T-helper 1 cell (primary cell): ENCODE results near the gene MOB3B.

Experiments used
- DNase-seq, 5 donors: peaks; one replicate each; pipeline ENCODE4 v3.0.0-alpha.2; 2012 to 2020

Gene MOB3B

DNA sequence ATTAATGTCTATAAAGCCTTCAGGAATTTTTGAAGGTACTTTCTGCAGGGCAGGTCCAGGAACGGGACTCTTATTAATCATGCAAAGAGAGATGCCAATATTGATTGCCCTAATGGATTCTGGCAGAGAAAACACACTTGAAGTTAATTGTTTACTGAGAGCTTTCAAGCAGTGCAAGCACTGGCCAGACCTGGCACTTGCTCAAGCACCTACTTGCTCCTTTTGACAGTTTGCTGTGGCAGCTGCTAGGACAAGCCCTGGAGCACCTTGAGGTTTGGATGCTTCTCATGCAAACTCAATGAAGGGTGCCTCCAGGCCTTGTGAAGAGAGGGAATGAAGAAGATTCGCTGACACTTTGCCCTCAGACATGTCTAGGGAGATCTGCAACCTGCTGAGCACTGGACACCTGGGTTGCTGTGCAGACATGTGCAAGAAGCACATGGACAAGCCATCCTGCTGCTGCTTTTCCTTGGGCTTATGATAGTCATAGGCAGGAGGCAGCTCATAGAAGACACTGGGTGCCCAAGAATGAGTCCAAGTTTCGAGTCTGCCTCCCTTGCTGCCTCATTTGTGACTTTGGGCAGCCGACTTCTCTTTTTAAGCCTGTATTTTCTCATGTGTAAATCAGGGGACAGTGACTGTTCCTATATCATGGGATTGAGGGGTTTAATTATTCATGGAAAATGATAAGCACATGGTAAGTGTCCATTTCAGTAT, 143.8 kb downstream of the MOB3B start:
- DNase-seq, result no peak

DNA sequence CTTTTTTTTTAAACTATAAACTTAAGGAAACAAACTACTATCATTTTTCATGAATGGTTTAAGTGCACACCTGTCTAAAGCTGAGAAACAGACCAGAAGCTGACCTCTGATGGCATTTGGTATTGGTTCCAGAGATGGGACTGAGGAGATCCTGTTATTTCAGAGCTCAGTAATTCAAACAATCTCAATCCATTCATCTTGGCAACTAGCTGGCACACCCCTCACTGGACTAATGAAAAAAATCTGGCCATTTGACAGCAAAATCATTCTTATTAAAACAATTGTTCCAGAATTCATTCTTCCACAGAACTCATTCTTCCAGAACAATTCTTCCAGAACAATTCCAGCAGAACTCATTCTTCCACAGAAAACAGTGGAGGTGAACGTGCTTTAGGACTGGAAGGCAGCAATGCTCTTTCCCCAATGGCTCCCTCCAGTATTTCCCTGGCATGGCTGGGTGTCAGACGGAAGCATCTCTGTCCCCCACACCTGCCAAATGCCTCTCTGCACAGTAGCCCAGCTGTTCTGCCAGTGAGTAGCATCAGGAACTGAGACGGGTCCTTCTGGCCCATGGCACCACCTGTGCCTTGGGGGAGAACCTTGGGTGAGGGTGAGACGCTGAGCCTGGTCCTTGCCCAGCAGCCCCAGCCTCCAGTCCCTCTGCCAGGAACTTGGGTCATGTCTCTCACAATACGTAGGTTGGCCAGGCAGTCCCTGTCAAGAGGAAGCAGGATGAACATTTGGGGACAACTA, 145.2 kb downstream of the MOB3B start:
- no peak for DNase-seq

DNA sequence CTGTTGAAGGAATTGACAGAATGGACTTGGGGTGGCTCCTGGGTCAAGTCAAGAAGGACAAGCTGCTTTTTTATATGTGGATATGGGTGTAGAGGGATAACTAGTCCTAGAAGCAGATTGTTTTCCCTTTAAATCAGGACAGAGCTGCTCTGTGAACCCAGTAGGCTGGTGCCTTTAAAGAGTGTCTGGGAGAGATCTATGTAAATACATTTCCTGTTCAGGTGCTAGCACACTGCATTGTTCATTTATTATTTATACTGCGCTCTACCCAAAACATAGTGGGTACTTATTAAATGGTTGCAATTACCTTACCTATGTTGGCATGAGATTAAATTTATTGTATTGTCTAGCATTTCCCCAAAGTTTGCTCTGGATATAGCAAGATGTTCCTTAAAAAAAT, 146.1 kb downstream of the MOB3B start:
- DNase-seq, result no peak

DNA sequence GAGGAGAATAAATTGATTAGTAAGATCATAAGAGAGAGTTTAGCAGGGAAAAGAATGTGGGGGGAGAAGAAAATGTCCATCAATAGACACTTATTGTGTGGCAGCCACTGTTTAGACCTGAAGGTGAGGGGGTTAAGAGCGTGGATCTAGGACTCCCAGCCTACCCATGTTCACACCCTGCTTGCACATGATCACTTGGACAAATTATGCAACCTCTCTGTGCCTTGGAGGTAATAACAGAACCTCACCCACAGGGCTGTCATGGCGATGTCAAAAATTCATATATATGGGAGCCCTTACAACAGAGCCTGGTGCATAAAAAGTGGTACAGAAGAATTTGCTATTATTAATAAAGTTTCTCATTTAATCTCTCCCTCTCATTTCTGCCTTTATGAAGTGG, 146.6 kb downstream of the MOB3B start:
- DNase-seq, result no peak

DNA sequence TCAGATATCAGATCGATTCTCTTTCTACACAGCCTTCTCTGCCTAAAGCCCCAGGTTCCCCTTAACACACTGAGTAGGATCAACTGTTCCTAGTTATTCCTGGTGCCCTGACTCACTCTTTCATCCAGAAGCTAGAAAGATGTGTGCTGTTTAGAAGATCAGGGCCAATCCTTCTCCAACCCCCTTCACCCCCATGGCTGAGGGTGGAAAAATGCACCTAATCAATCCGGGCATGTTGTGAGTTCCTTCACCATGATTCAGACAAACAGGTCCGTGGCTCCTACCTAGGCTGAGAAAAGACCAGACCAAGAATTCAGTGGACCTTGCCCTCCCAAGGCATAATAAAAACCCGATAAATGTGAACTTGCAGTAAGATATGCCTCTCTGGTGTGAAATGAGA, 147.3 kb downstream of the MOB3B start:
- DNase-seq, result no peak

- DNase-seq, result peak in 1 of 5 donors; percentile 68
Observed at GRCh38 chr9:27379311-27380251, 150.0 kb downstream of the MOB3B start.

DNA sequence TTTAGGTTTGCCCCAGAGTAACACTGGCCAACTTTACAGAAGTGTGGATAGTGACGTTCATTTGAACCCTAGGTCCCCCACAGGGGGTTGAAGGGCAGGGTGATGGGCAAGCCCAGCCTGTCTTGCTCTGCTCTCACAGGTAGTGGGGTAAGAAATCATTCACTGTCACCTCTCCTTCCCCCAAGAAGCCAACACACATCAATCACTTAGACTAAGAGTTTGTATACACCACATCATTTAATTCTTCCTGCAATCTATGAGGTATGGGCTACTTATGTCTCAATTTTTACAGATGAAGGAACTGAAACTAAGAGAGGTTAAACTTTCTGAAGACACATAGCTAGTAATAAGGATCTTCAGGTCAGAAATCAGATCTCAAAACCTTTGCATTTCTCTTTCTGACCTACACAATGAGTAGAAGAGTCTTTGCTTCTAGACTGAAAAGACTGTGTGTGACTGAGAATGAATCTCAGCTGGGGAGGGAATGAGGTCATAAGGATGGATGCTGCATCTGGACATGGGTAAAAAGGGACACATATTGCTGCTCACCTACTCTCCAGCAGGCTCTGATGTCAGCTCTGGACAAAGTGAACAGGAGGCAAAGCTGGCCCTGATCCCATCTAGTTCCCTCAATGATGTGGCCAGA, 151.7 kb downstream of the MOB3B start:
- DNase-seq, result no peak

- no peak for DNase-seq
Observed at GRCh38 chr9:27377147-27377807, 152.3 kb downstream of the MOB3B start.

DNA sequence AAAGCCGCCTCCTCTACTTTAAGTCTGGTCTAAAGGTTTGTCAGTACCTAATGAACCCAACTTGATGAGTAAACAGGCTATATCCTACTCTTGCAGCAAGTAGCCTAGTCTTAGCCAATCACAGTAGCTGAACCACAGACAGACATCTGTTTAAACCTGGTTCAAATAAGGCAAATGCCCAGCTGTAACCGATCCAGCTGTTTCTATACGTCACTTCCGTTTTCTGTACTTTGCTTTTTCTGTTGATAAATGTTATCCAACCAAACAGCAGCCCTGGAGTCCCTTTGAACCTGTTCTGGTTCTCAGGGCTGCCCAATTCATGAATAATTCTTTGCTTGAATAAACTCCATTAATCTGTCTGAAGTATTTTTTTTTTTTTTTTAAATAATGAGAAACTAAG, 155.8 kb downstream of the MOB3B start:
- no peak for DNase-seq

DNA sequence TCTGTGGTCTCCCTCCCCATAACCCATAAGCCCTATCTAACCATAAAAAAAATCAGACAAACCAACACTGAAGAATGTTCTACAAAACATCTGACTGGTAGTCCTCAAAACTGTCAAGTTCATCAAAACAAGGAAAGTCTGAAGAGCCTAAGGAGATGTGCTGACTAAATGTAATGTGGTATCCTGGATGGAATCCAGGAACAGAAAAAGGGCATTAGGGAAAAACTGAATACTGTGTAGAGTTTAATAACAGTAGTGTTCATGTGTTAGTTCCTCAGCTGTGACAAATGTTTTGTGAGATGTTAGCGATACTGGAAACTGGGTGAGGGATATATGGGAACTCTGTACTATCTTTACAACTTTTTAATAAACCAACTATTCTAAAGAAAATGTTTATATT, 157.0 kb downstream of the MOB3B start:
- DNase-seq, result no peak

GRCh38 chr9:27371382-27371781, 158.2 kb downstream of the MOB3B start:
- DNase-seq, result no peak

DNA sequence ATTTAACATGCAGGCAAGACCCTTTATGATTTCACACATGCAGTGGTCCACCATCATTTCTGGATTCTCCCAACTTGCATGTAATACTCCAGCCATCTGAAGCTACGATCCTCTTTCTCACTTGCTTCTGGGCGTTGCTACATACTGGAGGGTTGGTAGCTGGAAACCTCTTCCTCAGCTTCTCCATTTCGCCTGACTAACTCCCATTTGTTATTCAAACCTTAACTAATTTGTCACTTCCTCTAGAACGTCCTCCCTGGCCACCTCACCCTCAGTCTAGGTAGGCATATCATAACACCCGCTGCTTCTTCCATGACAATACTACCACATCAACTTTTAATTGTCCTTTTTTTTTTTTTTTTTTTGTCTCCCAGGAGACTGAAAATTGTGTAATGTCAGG, 160.0 kb downstream of the MOB3B start:
- DNase-seq, result no peak

DNA sequence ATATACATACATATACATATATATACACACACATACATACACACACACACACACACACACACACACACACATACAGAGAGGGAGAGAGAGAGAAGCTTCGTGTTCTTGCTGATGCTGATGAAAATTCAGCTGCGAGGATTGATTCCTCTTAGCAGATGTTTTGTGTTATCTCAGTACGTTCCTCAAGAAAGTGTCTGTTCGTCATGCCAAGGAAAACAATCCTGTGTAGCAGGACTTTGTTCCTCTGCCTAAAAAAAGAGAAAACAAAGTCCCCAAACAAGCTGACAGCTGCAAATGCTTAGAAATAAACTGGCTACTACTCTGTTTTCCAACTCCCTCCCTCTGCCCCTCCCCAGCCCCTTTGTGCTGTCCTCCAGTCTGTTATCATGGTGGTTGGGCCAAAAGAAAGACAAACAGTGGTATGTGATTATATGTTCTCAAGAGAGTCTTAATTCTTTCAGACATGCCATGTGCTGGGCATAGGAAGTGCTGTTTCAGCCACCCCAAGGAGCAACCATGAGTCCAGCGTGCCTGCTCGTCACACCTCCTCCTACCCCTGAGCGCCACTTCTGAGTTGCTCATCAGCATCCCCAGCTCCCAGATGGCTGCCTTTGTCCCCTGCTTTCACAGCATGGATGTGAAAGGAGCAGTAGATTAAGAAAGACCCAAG, 161.2 kb downstream of the MOB3B start:
- DNase-seq, result no peak

- DNase-seq, result no peak
Observed at GRCh38 chr9:27367921-27368315, 161.7 kb downstream of the MOB3B start.

DNA sequence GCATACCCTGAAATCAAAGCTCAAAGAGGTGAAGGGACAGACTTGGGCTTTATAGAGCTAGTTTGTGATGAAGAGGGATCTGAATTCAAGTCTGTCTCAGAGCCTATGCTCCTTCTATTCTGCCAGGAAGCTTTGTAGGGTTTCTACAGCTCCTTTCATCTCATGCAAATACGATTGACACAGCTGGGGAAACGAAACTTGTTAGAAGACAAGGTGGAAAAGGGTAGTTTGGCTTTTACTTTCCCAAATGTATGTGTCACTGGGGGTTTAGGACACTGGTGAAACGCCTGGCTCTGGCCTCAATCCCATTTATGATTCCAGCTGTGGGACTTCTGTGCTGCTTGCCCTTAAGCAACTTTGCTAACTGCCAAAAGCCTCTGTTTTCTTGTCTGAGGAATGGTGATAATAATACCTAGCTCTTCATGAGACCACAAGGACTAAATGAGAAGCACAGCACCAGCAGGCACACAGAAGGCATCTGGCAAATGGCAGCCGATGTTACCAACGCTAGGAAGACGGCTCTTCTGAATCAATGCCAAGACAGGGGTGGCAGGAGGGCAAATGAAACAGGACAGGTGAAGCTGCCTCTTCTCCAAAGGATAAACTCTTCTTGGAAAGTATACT, 162.3 kb downstream of the MOB3B start:
- peak in 1 of 5 donors; percentile 18 for DNase-seq

GRCh38 chr9:27365707-27366376, 163.8 kb downstream of the MOB3B start:
- peak in 1 of 5 donors; percentile 72 for DNase-seq

DNA sequence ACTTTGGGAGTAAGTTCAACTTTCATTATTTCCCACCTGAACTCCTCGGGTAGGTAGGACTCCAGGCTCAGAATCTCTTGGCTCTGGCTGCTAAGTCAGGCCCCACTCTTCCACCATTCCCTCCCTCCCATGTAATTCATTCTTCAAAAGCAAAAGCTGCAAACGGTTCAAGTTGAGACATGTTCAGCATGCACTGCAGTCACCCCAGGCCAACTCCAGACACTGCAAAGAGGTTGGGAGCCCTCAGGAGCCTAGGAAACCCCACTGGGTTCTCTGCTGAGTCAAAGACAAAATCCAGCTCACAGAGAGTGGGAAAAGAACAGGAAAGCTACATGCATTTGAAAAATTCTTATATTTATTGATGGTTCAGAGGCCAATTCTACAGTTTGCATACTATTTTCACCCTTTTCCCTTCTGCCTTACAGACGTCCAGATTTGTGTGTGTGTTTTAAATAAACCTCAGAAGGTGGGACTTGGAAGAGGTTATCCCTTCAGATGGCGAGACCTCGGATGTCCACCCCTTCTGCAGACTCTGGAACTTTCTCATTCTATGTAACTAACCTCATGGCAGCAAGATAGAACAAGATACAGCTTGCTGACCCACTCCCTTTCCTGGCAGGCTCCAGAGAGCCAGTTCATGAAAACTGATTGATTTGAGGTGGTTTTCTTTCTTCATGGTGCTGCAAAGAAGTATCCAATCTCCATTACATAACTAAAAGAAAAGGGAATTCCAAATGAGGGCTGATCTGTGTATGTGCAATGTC, 167.0 kb downstream of the MOB3B start:
- DNase-seq, result no peak

- DNase-seq, result no peak
Observed at GRCh38 chr9:27361492-27361891, 168.1 kb downstream of the MOB3B start.

DNA sequence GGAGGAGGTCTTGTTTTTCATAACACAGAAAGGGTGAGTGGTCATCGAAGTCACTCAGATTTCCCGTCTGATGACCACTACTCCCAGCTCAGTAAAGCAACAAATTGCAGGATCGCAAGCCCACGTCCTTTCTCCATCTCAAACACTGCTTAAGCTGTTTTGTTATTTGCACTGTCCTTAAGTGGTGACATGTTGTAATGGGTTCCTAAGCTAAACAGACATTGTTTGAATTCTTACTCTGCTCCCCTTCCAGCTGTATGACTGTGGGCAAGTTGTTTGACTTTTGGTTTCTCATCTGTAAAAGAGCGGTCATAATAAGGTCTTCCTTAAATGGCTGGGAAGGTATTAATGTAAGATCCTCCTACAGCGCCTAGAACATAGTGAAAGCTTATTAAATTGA, 169.9 kb downstream of the MOB3B start:
- DNase-seq, result no peak

GRCh38 chr9:27358007-27358406, 171.6 kb downstream of the MOB3B start:
- DNase-seq, result no peak
